T-cell (primary cell): Measurements from ENCODE around the gene KLRK1. TPM values are rescaled to one million over a fixed set of nuclear protein-coding genes. Genes with fewer than 3 reads are reported as not detected.
A peak's percentile ranks its signal among the peaks of the same experiment; 100 is the strongest.
"Not testable (repeated sequence)": the region's sequence is repeated elsewhere in the genome, so short reads cannot be mapped to it uniquely, and the experiment has no call there.

Experiments
- ATAC-seq, 4 experiments: fragments of 200-7000 bp in 3 of 4; fragments of 150-1000 bp in 1 of 4; cut with Tn5 transposase; replicated peaks in 1 of 4; 1 replicate in 3 of 4; 2 replicates in 1 of 4; pipeline ENCODE4 v1.10.0; 2021; ENCODE audit warnings: moderate library complexity in 3 of 4, mild to moderate bottlenecking in 2 of 4, moderate number of reproducible peaks in 1 of 4
- CTCF ChIA-PET, 2 donors: fragments of 300-600 bp; sonication (Branson Sonifier 250); formaldehyde crosslinking; loops; one replicate each; lab custom pipeline; 2022; ENCODE audit warnings: antibody characterized with exemption in 2 of 2; lab: Charles Lee
- POLR2A ChIA-PET, 2 donors: fragments of 300-600 bp; sonication (Branson Sonifier 250); formaldehyde crosslinking; loops; one replicate each; lab custom pipeline; 2022; ENCODE audit warnings: antibody characterized with exemption in 2 of 2; lab: Charles Lee
- DNase-seq, 35 experiments: peaks; one replicate each; pipeline versions ENCODE4 v3.0.0 to v3.0.0-alpha.2; 2013 to 2023
- H3K27ac ChIP-seq: one replicate; pipeline ENCODE4 v1.5.1; 2013; ENCODE audit warnings: low read length
- H3K27me3 ChIP-seq, 2 experiments: replicated peaks in 1 of 2; 1 replicate in 1 of 2; 2 replicates in 1 of 2; pipeline versions ENCODE4 v1.6.1 to v1.7.0; 2013; ENCODE audit warnings: low read length in 1 of 2, mixed read lengths in 1 of 2; ENCODE audit not compliant: control insufficient read depth in 2 of 2, insufficient read depth in 2 of 2; ENCODE audit errors: extremely low read depth in 1 of 2
- H3K36me3 ChIP-seq, 2 donors: 1 replicate in 1 of 2; 2 replicates in 1 of 2; pipeline versions ENCODE4 v1.6.1 to v1.7.0; 2013; ENCODE audit warnings: low read length in 1 of 2; ENCODE audit not compliant: control insufficient read depth in 2 of 2, insufficient read depth in 1 of 2; ENCODE audit errors: extremely low read depth in 1 of 2
- H3K4me1 ChIP-seq, 2 experiments: 1 replicate in 1 of 2; 2 replicates in 1 of 2; pipeline versions ENCODE4 v1.6.1 to v1.7.0; 2013; ENCODE audit warnings: low read length in 2 of 2, mixed read lengths in 1 of 2; ENCODE audit not compliant: insufficient read depth in 2 of 2, control insufficient read depth in 1 of 2; ENCODE audit errors: extremely low read depth in 1 of 2
- H3K4me3 ChIP-seq, 2 donors: 1 replicate in 1 of 2; 2 replicates in 1 of 2; pipeline versions ENCODE4 v1.5.1 to v1.7.0; 2013; ENCODE audit warnings: mild to moderate bottlenecking in 2 of 2, low read length in 1 of 2, moderate library complexity in 1 of 2; ENCODE audit not compliant: control insufficient read depth in 1 of 2; ENCODE audit errors: extremely low read depth in 1 of 2
- H3K9me3 ChIP-seq: 2 replicates; pipeline ENCODE4 v1.7.0; 2013
- H3K27ac Mint-ChIP-seq, 2 donors: one replicate each; pipeline ENCODE4 v1.8.0; 2020 to 2021; ENCODE audit warnings: mild to moderate bottlenecking in 2 of 2, mixed read lengths in 2 of 2
- H3K27me3 Mint-ChIP-seq, 2 donors: one replicate each; pipeline ENCODE4 v1.8.0; 2021 to 2022; ENCODE audit warnings: mixed read lengths in 2 of 2
- H3K36me3 Mint-ChIP-seq: one replicate; pipeline ENCODE4 v1.8.0; 2021; ENCODE audit warnings: mixed read lengths
- H3K4me1 Mint-ChIP-seq, 3 donors: one replicate each; pipeline ENCODE4 v1.8.0; 2020 to 2022; ENCODE audit warnings: mixed read lengths in 3 of 3, mild to moderate bottlenecking in 1 of 3
- H3K4me3 Mint-ChIP-seq, 3 donors: one replicate each; pipeline ENCODE4 v1.8.0; 2020 to 2022; ENCODE audit warnings: mild to moderate bottlenecking in 3 of 3, mixed read lengths in 3 of 3, moderate library complexity in 3 of 3
- H3K9me3 Mint-ChIP-seq, 3 donors: one replicate each; pipeline ENCODE4 v1.8.0; 2020 to 2022; ENCODE audit warnings: mixed read lengths in 3 of 3
- WGBS: methylation state at CpG from one replicate; pipeline ENCODE4 v1.1.5; 2013; ENCODE audit warnings: missing lambda C conversion rate; ENCODE audit not compliant: insufficient coverage; 5-methylcytosine and 5-hydroxymethylcytosine counted together
- total RNA-seq, 35 experiments: library from RNA in 6 of 35; stranded (reverse) in 6 of 35; fragments of 120-200 nt in 1 of 35; gene quantifications; one replicate each; pipeline versions ENCODE4 v1.2.1 to v1.2.4 and lab custom pipeline; 2013 to 2026

KLRK1 gene
- total RNA-seq, 5 donors from 2014 or later (not counting 1 experiment from before 2014, with no cell fraction given), result 74.5 to 162 (median 141) TPM

DNA sequence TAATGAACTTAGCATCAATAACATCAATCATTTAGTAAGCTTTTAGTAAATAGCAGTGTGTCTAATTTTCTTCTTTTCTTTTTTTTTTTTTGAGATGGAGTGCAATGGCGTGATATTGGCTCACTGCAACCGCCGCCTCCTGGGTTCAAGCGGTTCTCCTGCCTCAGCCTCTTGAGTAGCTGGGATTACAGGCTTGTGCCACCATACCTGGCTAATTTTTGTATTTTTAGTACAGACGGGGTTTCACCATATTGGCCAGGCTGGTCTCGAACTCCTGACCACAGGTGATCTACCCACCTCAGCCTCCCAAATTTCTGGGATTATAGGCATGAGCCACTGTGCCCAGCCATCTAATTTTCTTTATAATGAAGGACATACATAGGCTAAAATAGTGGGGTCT lies 2.3 kb downstream of the KLRK1 start:
- H3K9me3 ChIP-seq, H3K36me3 ChIP-seq, H3K27me3 ChIP-seq, ATAC-seq, H3K27me3 Mint-ChIP-seq, H3K9me3 Mint-ChIP-seq, DNase-seq: not testable (repeated sequence)
- Mint-ChIP-seq H3K27ac (peak overlapping the region; percentile 53 to 58), H3K4me1 (peaks cover 11 to 22% (median 12%) of the 10 kb centered on the region in 3 donors), H3K36me3 (peaks cover 11% of the 10 kb centered on the region), H3K4me3 (peak overlapping the region; percentile 78 to 85 (median 80))
- POLR2A ChIA-PET, result interaction anchor here in 1 of 2 donors (0.6 to 1.0 kb wide), 3 partner anchors 8 to 94 kb away, joined by 3 to 6 read pairs (median 3); no protein-coding TSS in a partner anchor
- H3K4me1 ChIP-seq, result peaks cover 7 to 15% of the 10 kb centered on the region in 2 experiments
- H3K27ac ChIP-seq, result peak overlapping the region; percentile 66
- H3K4me3 ChIP-seq, result peak overlapping the region; percentile 23 to 50
- no CpG with 5 or more reads among the region's 6 CpGs for WGBS
- CTCF ChIA-PET, result interaction anchor here in 1 of 2 donors (0.6 kb wide), 1 partner anchor 167 kb away, joined by 3 read pairs; no protein-coding TSS in a partner anchor

DNA sequence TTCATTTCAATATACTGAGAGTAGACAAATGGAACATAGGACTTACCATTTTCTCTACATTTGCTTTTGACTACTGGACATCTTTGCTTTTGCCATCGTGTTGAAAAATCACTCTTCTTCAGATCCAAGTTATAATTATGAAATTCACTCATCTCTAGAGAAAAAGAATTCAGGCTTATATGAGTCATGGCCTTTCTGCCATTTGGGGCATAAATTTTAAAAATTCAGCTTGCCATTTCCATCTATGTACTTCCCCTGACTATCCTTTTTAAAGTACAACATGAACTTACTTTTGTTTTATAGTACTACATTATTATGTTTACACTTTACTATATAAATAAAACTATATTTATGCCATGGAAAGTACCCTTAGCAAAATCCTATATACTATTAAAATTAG lies 3.0 kb downstream of the KLRK1 start:
- no CpG with 5 or more reads among the region's 1 CpG for WGBS
- peaks cover 6 to 10% of the 10 kb centered on the region in 2 experiments for H3K4me1 ChIP-seq
- peak overlapping the region; percentile 72 to 85 (median 78) for H3K4me3 Mint-ChIP-seq
- no peaks in the 10 kb centered on the region for H3K9me3 Mint-ChIP-seq
- H3K4me1 Mint-ChIP-seq, result peaks cover 7 to 22% (median 10%) of the 10 kb centered on the region in 3 donors
- peaks cover 11% of the 10 kb centered on the region for H3K36me3 Mint-ChIP-seq
- DNase-seq (no peak), ATAC-seq (no peak)
- ChIA-PET POLR2A (interaction anchor here in 1 of 2 donors (0.6 to 1.0 kb wide), 3 partner anchors 9 to 95 kb away, joined by 3 to 6 read pairs (median 3); no protein-coding TSS in a partner anchor), CTCF (interaction anchor here in 1 of 2 donors (0.6 to 1.1 kb wide), 2 partner anchors 25 to 168 kb away, joined by 3 read pairs; no protein-coding TSS in a partner anchor)
- peak overlapping the region; percentile 66 for H3K27ac ChIP-seq
- H3K27me3 Mint-ChIP-seq, result peaks cover 8% of the 10 kb centered on the region in 2 donors
- no peaks in the 10 kb centered on the region for H3K27me3 ChIP-seq
- no peaks in the 10 kb centered on the region for H3K36me3 ChIP-seq
- peak overlapping the region; percentile 72 to 74 for H3K27ac Mint-ChIP-seq
- no peaks in the 10 kb centered on the region for H3K9me3 ChIP-seq
- peak overlapping the region in 1 of 2 donors; percentile 50 for H3K4me3 ChIP-seq

DNA sequence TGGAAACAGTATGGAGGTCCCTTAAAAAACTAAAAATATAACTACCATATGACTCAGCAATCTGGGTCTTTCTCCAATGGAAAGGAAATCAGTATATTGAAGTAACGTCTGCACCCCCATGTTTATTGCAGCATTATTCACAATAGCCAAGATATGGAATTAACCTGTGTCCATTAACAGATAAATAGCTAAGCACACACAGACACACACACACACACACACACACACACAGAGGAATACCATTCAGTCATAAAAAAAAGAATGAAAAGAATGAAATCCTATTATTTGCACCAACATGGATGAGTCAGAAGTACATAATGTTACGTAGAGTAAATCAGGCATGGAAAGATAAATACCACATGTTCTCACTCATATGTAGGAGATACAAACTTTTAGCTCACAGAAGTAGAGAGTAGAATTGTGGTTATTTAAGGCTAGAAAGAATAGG lies 4.7 kb downstream of the KLRK1 start:
- Mint-ChIP-seq H3K27me3 (peaks cover 8 to 17% of the 10 kb centered on the region in 2 donors), H3K9me3 (no peaks in the 10 kb centered on the region), H3K4me3 (peak overlapping the region; percentile 54 to 78 (median 69)), H3K27ac (peak overlapping the region; percentile 30 to 55), H3K4me1 (peaks cover 14 to 26% (median 17%) of the 10 kb centered on the region in 3 donors), H3K36me3 (peaks cover 16% of the 10 kb centered on the region)
- WGBS, result no CpG with 5 or more reads among the region's 2 CpGs
- ChIA-PET CTCF (interaction anchor here in 1 of 2 donors (1.4 kb wide), 1 partner anchor 149 kb away, joined by 3 read pairs; no protein-coding TSS in a partner anchor), POLR2A (no interaction called here)
- DNase-seq (no peak), ATAC-seq (peak in 2 of 4 experiments; percentile 23 to 33)
- Histone ChIP-seq H3K4me3 (peak overlapping the region in 1 of 2 donors; percentile 33), H3K27me3 (no peaks in the 10 kb centered on the region), H3K4me1 (peaks cover 6 to 13% of the 10 kb centered on the region in 2 experiments), H3K27ac (peak overlapping the region; percentile 66), H3K36me3 (peaks cover 0 to 2% of the 10 kb centered on the region in 2 donors), H3K9me3 (no peaks in the 10 kb centered on the region)

DNA sequence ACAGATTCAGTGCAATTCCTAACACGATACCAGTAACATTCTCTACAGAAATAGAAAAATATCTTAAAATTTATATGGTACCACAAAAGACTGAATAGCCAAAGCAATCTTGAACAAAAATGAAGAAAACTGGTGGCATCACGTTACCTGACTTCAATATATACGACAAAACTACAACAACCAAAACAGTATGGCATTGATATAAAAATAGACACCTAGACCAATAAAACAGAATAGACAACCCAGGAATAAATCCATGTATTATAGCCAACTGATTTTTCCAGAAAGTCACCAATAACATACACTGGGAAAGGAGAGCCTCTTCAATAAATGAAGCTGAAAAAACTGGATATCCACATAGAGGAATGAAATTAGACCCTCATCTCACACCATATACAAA lies 5.7 kb downstream of the KLRK1 start:
- Histone ChIP-seq H3K27me3 (no peaks in the 10 kb centered on the region), H3K27ac (no peak overlapping the region), H3K4me1 (peaks cover 6 to 15% of the 10 kb centered on the region in 2 experiments), H3K4me3 (peak overlapping the region in 1 of 2 donors; percentile 33), H3K36me3 (peaks cover 0 to 2% of the 10 kb centered on the region in 2 donors), H3K9me3 (no peaks in the 10 kb centered on the region)
- ATAC-seq (no peak), DNase-seq (no peak)
- Mint-ChIP-seq H3K27ac (peak overlapping the region; percentile 30 to 65), H3K4me3 (peak overlapping the region; percentile 54 to 78 (median 69)), H3K9me3 (no peaks in the 10 kb centered on the region), H3K4me1 (peaks cover 10 to 23% (median 11%) of the 10 kb centered on the region in 3 donors), H3K27me3 (peaks cover 8 to 18% of the 10 kb centered on the region in 2 donors), H3K36me3 (peaks cover 16% of the 10 kb centered on the region)
- ChIA-PET CTCF (no interaction called here), POLR2A (no interaction called here)
- WGBS, result no CpG with 5 or more reads among the region's 3 CpGs

DNA sequence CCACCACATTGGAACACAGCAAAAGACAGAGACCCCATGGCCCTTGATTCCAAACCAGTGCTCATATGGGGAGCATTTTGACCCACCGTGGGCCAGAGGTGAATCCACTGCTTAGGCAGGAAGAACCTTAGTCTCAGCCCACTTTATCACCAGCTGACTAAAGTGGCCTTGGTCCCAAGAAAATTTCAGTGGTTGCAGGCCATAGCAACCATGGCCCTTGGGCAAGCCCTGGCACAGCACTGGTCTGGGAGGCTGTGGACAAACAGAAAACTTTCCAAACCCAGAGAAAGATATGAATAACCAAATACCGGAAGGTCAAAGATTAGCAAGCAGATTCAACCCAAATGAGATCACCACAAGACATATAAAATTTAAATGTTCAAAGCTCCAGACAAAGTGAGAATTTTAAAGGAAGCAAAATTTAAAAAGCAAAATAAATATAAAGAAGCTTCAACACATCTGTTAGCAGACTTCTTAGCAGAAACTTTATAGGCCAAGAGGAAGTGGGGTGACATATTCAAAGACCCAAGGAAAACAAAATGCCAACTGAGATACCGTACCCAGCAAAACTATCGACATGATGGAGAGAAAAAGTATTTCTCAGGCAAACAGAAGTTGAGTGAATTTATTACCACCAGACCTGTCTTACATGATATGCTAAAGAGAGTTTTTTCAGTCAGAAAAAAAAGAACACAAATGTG lies 7.8 kb downstream of the KLRK1 start:
- Mint-ChIP-seq H3K4me1 (peaks cover 13 to 23% (median 19%) of the 10 kb centered on the region in 3 donors), H3K27me3 (peaks cover 5 to 15% of the 10 kb centered on the region in 2 donors), H3K27ac (peak overlapping the region; percentile 85 to 87), H3K9me3 (no peaks in the 10 kb centered on the region), H3K4me3 (peak overlapping the region; percentile 52 to 78 (median 69)), H3K36me3 (peaks cover 17% of the 10 kb centered on the region)
- ChIA-PET CTCF (interaction anchor here in 1 of 2 donors (1.1 kb wide), 1 partner anchor 9 kb away, joined by 3 read pairs; no protein-coding TSS in a partner anchor), POLR2A (interaction anchor here in 1 of 2 donors (1.0 kb wide), 1 partner anchor 16 kb away, joined by 6 read pairs; no protein-coding TSS in a partner anchor)
- peaks cover 0 to 18% of the 10 kb centered on the region in 2 experiments for H3K4me1 ChIP-seq
- 63% methylated on average over 2 of the region's 4 CpGs for WGBS
- ATAC-seq (peak in 3 of 4 experiments; percentile 33 to 54 (median 37)), DNase-seq (no peak)
- peak overlapping the region in 1 of 2 donors; percentile 26 for H3K4me3 ChIP-seq
- no peaks in the 10 kb centered on the region for H3K27me3 ChIP-seq
- peaks cover 0 to 14% of the 10 kb centered on the region in 2 donors for H3K36me3 ChIP-seq
- peak overlapping the region; percentile 14 for H3K27ac ChIP-seq
- H3K9me3 ChIP-seq, result no peaks in the 10 kb centered on the region

DNA sequence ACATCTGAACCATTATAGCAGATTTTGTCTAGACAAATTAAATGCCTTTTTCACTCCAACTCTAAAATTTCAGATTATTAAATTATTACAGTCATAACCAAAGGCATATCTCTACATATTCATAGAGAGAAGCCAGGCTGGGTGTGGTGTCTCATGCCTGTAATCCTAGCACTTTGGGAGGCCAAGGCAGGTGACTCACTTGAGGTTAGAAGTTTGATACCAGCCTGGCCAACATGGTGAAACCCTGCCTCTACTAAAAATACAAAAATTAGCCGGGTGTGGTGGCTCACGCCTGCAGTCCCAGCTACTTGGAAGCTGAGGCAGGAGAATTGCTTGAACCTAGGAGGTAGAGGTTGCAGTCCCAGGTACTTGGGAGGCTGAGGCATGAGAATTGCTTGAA lies 11.1 kb downstream of the KLRK1 start:
- peaks cover 8 to 31% (median 20%) of the 10 kb centered on the region in 3 donors for H3K4me1 Mint-ChIP-seq
- CTCF ChIA-PET, H3K27me3 ChIP-seq, POLR2A ChIA-PET, ATAC-seq, H3K9me3 Mint-ChIP-seq, H3K4me3 ChIP-seq, H3K9me3 ChIP-seq, DNase-seq, H3K27ac Mint-ChIP-seq, H3K27ac ChIP-seq, H3K4me3 Mint-ChIP-seq: not testable (repeated sequence)
- no CpG with 5 or more reads among the region's 2 CpGs for WGBS
- H3K27me3 Mint-ChIP-seq, result peaks cover 0 to 10% of the 10 kb centered on the region in 2 donors
- H3K36me3 Mint-ChIP-seq, result peaks cover 14% of the 10 kb centered on the region
- peaks cover 0 to 24% of the 10 kb centered on the region in 2 experiments for H3K4me1 ChIP-seq
- H3K36me3 ChIP-seq, result peaks cover 0 to 24% of the 10 kb centered on the region in 2 donors
